Lung (tissue), 12 donors: Measurements from ENCODE around the gene MTG1. TPM values are rescaled to one million over a fixed set of nuclear protein-coding genes. Genes with fewer than 3 reads are reported as not detected.
A peak's percentile ranks its signal among the peaks of the same experiment; 100 is the strongest.

Experiments
- ATAC-seq: fragments of 200-7000 bp; cut with Tn5 transposase; one replicate; pipeline ENCODE4 v1.9.1; 2020; ENCODE audit warnings: moderate number of reproducible peaks; ENCODE audit not compliant: insufficient read depth, low FRiP score
- DNase-seq, 3 donors: peaks; one replicate each; pipeline ENCODE4 v3.0.0-alpha.2; 2013 to 2017
- H3K27ac ChIP-seq, 2 donors: one replicate each; pipeline ENCODE4 v1.5.1; 2013; ENCODE audit warnings: mild to moderate bottlenecking in 2 of 2, moderate library complexity in 2 of 2, control low read depth in 1 of 2, inconsistent platforms in 1 of 2, low read depth in 1 of 2, low read length in 1 of 2
- H3K27me3 ChIP-seq, 3 donors: one replicate each; pipeline ENCODE4 v1.5.1; 2013; ENCODE audit warnings: low read length in 2 of 3; ENCODE audit not compliant: control insufficient read depth in 3 of 3, insufficient read depth in 3 of 3
- H3K36me3 ChIP-seq, 4 donors: one replicate each; pipeline ENCODE4 v1.5.1; 2013; ENCODE audit warnings: low read length in 4 of 4, mild to moderate bottlenecking in 1 of 4, moderate library complexity in 1 of 4; ENCODE audit not compliant: control insufficient read depth in 4 of 4, insufficient read depth in 4 of 4
- H3K4me1 ChIP-seq, 5 donors: one replicate each; pipeline ENCODE4 v1.5.1; 2013; ENCODE audit warnings: low read length in 5 of 5, mild to moderate bottlenecking in 2 of 5, moderate library complexity in 1 of 5; ENCODE audit not compliant: control insufficient read depth in 5 of 5, insufficient read depth in 5 of 5
- H3K4me3 ChIP-seq: one replicate; pipeline ENCODE4 v1.5.1; 2013; ENCODE audit warnings: mild to moderate bottlenecking, control low read depth, moderate library complexity
- H3K9ac ChIP-seq, 2 donors: one replicate each; pipeline ENCODE4 v1.5.1; 2013; ENCODE audit warnings: low read length in 2 of 2, control low read depth in 1 of 2; ENCODE audit not compliant: insufficient read depth in 1 of 2
- H3K9me3 ChIP-seq, 4 donors: one replicate each; pipeline ENCODE4 v1.5.1; 2013; ENCODE audit warnings: low read length in 3 of 4, mild to moderate bottlenecking in 1 of 4, moderate library complexity in 1 of 4; ENCODE audit not compliant: control insufficient read depth in 4 of 4, insufficient read depth in 3 of 4
- WGBS, 2 donors: extraction: QIAGEN DNeasy Blood & Tissue Kit; methylation state at CpG; one replicate each; pipeline ENCODE4 v1.1.7; 2013; 5-methylcytosine and 5-hydroxymethylcytosine counted together
- polyA plus RNA-seq, 2 donors: library from polyadenylated mRNA; stranded (reverse); fragments of 200-250 nt; gene quantifications; one replicate each; pipeline ENCODE4 v1.2.1, GENCODE V29; 2013
- total RNA-seq, 2 donors: library from RNA; depleted of rRNA in 1 of 2; stranded (reverse); fragments of >200 nt in 1 of 2; gene quantifications; one replicate each; pipeline ENCODE4 v1.2.1, GENCODE V29; 2014 to 2021
- TF ChIP-seq, protein P1 (sequence below): IDR thresholded peaks from 2 replicates; pipeline ENCODE4 v1.5.1; 2012; ENCODE audit warnings: mild to moderate bottlenecking; ENCODE audit errors: control extremely low read depth, extremely low read depth
- donor health status: control.
- donor health status: control.
- donor health status: Bipolar disorder and iron deficiency.
- donor health status: healthy.
- donor health status: DM: yes; HTN: yes; CAD: no.

Gene MTG1
- total and polyA plus RNA-seq, 4 donors, result 36.4 to 51.8 (median 44.5) TPM

DNA sequence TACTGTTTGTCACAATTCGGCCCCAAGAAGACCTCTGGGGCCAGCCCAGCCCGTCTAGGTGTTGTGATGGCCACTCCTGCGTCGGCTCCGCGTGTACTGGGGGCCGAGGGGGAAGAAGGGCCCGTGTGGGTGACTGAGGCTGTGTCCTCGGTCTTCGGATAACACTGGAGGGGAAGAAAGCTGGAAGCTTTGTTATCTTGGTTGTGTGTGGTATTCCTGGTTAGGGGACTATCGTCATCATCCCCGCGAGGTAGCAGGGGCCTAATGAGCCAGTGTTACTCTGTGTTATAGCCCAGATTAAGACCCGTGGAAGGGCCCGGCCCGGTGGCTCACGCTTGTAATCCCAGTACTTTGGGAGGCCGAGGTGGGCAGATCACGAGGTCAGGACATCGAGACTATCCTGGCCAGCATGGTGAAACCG lies 854 bp downstream of the MTG1 start:
- peak overlapping the region; percentile 77 for H3K4me3 ChIP-seq
- DNase-seq (no peak), ATAC-seq (no peak)
- peaks cover 3 to 22% (median 18%) of the 10 kb centered on the region in 4 donors for H3K36me3 ChIP-seq
- H3K27ac ChIP-seq, result peak overlapping the region in 1 of 2 donors; percentile 85
- H3K4me1 ChIP-seq, result peaks cover 0 to 9% (median 0%) of the 10 kb centered on the region in 5 donors
- 30 to 35% methylated on average over 21 of the region's 21 CpGs for WGBS, 2 donors
- peak overlapping the region; percentile 67 to 69 for H3K9ac ChIP-seq
- no peaks in the 10 kb centered on the region for H3K27me3 ChIP-seq
- H3K9me3 ChIP-seq, result no peaks in the 10 kb centered on the region
- TF ChIP-seq, protein P1, sequence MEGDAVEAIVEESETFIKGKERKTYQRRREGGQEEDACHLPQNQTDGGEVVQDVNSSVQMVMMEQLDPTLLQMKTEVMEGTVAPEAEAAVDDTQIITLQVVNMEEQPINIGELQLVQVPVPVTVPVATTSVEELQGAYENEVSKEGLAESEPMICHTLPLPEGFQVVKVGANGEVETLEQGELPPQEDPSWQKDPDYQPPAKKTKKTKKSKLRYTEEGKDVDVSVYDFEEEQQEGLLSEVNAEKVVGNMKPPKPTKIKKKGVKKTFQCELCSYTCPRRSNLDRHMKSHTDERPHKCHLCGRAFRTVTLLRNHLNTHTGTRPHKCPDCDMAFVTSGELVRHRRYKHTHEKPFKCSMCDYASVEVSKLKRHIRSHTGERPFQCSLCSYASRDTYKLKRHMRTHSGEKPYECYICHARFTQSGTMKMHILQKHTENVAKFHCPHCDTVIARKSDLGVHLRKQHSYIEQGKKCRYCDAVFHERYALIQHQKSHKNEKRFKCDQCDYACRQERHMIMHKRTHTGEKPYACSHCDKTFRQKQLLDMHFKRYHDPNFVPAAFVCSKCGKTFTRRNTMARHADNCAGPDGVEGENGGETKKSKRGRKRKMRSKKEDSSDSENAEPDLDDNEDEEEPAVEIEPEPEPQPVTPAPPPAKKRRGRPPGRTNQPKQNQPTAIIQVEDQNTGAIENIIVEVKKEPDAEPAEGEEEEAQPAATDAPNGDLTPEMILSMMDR, result no peak

DNA sequence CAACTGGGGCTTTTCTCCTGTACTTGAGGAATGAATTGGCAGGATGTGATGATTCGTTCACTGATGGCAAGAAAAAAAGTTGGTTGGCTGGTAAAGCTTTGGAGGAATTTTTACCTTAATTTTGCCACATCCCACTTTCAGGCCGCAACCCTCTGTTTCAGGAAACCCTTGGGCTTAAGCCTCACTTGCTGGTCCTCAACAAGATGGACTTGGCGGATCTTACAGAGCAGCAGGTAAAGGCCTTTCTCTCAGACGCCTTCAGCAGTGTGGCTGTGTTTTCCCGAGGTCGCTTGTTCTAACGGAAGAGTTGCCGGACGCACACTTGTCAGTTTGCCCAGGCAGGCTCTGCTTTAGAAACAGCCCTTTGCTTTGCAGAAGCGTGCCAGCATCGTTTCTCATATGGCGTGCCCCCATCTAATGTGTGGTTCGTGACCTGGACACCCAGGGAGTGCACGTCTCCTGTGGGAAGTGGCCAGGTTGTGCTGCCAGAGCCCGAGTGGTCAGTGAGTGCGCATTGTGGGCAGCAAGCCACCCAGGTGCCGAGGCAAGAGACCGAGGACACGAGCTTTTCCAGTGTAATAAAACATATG lies 2.2 kb downstream of the MTG1 start:
- H3K9ac ChIP-seq, result no peak overlapping the region
- H3K9me3 ChIP-seq, result no peaks in the 10 kb centered on the region
- 95 to 96% methylated on average over 19 of the region's 19 CpGs for WGBS, 2 donors
- peaks cover 3 to 22% (median 20%) of the 10 kb centered on the region in 4 donors for H3K36me3 ChIP-seq
- ATAC-seq, result no peak
- H3K27me3 ChIP-seq, result no peaks in the 10 kb centered on the region
- TF ChIP-seq, protein P1, result no peak
- H3K4me1 ChIP-seq, result peaks cover 0 to 9% (median 0%) of the 10 kb centered on the region in 5 donors
- no peak overlapping the region for H3K4me3 ChIP-seq
- DNase-seq, result no peak
- H3K27ac ChIP-seq, result no peak overlapping the region

DNA sequence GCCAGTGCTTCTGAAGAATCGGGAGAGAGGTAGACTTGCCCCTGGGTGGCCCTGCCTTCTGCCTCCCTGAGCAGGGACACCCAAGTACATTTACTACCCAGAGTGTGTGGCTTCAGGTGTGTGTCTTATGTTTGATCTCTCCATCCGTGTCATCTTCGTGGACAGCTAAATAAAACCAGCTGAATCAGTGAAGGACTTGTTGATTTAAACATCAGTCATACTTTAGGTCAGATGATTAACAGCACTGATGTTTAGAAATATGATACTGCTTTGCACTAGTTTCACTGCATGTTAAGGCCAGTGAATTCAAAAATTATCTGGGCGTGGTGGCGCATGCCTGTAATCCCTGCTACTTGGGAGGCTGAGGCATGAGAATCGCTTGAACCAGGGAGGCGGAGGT lies 4.0 kb downstream of the MTG1 start:
- Histone ChIP-seq H3K4me1 (peaks cover 0 to 9% (median 0%) of the 10 kb centered on the region in 5 donors), H3K9me3 (no peaks in the 10 kb centered on the region), H3K9ac (no peak overlapping the region), H3K4me3 (no peak overlapping the region), H3K27ac (no peak overlapping the region), H3K27me3 (no peaks in the 10 kb centered on the region), H3K36me3 (peaks cover 7 to 35% (median 30%) of the 10 kb centered on the region in 4 donors)
- WGBS, 2 donors, result 98 to 100% methylated on average over 7 of the region's 7 CpGs
- TF ChIP-seq, protein P1, result no peak
- ATAC-seq (no peak), DNase-seq (no peak)

DNA sequence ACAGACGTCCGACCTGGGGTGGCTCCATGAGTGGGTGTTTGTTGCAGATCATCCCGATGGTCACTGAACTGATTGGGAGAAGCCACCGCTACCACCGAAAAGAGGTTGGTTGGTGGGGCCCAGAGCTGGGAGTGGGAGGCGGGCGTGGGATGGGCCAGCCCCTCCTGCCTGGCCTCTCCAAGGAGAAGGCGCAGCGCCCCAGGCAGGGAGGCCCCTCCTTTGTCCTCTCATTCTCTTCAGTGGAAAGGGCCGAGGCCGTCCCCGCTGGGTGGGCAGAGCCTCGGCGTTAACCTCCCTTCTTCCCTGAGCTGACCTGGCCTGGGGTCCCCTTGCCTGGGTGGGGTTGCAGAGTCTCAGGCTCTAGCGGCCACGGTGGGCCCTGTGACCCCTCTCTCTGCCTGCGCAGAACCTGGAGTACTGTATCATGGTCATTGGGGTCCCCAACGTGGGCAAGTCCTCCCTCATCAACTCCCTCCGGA lies 5.2 kb downstream of the MTG1 start:
- no peak overlapping the region for H3K27ac ChIP-seq
- DNase-seq (no peak), ATAC-seq (no peak)
- no peaks in the 10 kb centered on the region for H3K9me3 ChIP-seq
- H3K36me3 ChIP-seq, result peaks cover 7 to 40% (median 34%) of the 10 kb centered on the region in 4 donors
- 97 to 98% methylated on average over 19 of the region's 19 CpGs for WGBS, 2 donors
- TF ChIP-seq, protein P1, result no peak
- H3K4me1 ChIP-seq, result peaks cover 0 to 6% (median 0%) of the 10 kb centered on the region in 5 donors
- no peaks in the 10 kb centered on the region for H3K27me3 ChIP-seq
- H3K9ac ChIP-seq, result no peak overlapping the region
- H3K4me3 ChIP-seq, result no peak overlapping the region
